H1 (cell line): Measurements from ENCODE around the gene VAT1. TPM values are rescaled to one million over a fixed set of nuclear protein-coding genes. Genes with fewer than 3 reads are reported as not detected.

Experiments
- CHD1 ChIP-seq: IDR thresholded peaks from 2 replicates; pipeline ENCODE4 v1.6.1; 2012; ENCODE audit warnings: low read depth, low read length, improper control_type of control experiment
- polyA plus RNA-seq, 7 experiments: library from polyadenylated mRNA; depleted of rRNA in 3 of 7; stranded (reverse) in 5 of 7; unstranded in 2 of 7; fragments of >200 nt in 5 of 7; fragments of 200-250 nt in 2 of 7; gene quantifications; 1 replicate in 5 of 7; 2 replicates in 1 of 7; 4 replicates in 1 of 7; pipeline versions ENCODE4 v1.2.1 to v1.2.3, GENCODE V29; 2011 to 2013; ENCODE audit warnings: missing spikeins in 2 of 7, mixed read lengths in 2 of 7
- total RNA-seq: library from RNA; stranded (reverse); fragmentation: NEBNext Ultra II Directional; extraction: Animal tissue kit (Norgen Biotek cat#: 25700); gene quantifications from 2 replicates; pipeline ENCODE4 v1.2.1, GENCODE V29; 2021

VAT1 gene
- total and polyA plus RNA-seq, 2 of the 8 experiments (the other 6 are each of a cell fraction or from before 2014, with no cell fraction given) = 200 to 295 TPM

DNA sequence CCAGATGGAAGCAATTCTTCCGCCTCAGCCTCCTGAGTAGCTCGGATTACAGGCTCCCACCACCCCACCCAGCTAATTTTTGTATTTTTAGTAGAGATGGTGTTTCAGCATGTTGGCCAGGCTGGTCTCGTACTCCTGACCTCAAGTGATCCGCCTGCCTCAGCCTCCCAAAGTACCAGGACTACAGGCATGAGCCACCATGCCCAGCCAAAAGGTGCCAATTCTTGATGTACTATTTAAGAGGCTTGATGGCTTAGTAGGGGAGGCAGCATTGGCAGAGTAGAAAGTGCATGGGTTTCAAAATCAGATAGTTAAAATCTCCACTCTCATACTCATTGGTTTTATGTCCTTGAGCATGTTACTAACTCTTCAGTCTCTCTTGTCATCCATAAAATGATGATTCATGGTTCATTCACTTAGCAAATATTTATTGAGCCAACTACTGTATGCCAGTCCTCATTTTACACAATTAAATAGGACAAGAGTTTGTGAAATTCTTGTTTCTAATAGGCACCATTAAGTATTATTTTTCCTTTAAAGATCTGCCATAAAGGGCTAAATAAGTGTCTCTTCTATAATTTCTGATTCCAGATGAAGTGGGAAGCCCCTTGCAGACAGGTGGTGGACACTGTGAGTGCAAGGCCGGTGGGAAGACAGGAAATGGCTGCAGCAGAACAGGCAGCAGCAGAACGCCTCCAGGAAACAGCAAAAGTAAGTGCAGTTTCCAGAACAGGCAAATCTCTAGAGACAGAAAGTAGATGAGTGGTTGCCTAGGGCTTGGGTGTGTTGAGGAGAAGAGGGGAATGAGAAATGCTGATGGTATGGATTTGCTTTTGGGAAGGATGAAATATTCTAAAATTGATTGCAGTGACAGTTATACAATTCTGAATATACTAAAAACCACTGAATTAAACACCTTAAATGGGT is 32.2 kb downstream of the VAT1 start (continued):
- no peak for TF ChIP-seq CHD1
